ENCODE results near the gene AMY1A.
"Not testable (repeated sequence)": the region's sequence is repeated elsewhere in the genome, so short reads cannot be mapped to it uniquely, and the experiment has no call there.

Gene AMY1A

GRCh38 chr1:103710381-103710780 lies 54.8 kb downstream of the AMY1A start:
- not testable (repeated sequence) for H3K4me2 ChIP-seq, H3K4me3 ChIP-seq, H4K20me1 ChIP-seq

More at GRCh38 chr1:103710381-103710780, 54.8 kb downstream of the AMY1A start:
- not testable (repeated sequence) for H3K27ac ChIP-seq; H3K9ac ChIP-seq; H3K36me3 ChIP-seq; H3K27me3 ChIP-seq; H3K9me3 ChIP-seq (replicated peaks in 1 of 11); H3K4me1 ChIP-seq

Measured in BLaER1 treated with 17β-estradiol and CSF1 and Interleukin-3, amounts not matched to agents 10 nM and 100 nM (cell line).